ENCODE results near the gene DBF4.
"Not testable (repeated sequence)": the region's sequence is repeated elsewhere in the genome, so short reads cannot be mapped to it uniquely, and the experiment has no call there.

DBF4 gene

GRCh38 chr7:87876040-87876868, at the start of gene DBF4, which contains the start of gene SLC25A40:
Gene DBF4 (plus strand): TSS chr7:87876493. CDS start chr7:87876733, 240 bp downstream.
Gene SLC25A40 (minus strand): TSS chr7:87876360. CDS start chr7:87858727, 17,633 bp downstream.
- peak; percentile 96 for DNase-seq

- not testable (repeated sequence) for DNase-seq
Observed at GRCh38 chr7:87828383-87828782, 47.9 kb upstream of the DBF4 start.

GRCh38 chr7:87831097-87831496, 45.2 kb upstream of the DBF4 start:
- DNase-seq: no peak

- DNase-seq: no peak
Observed at GRCh38 chr7:87833130-87833529, 43.2 kb upstream of the DBF4 start.

GRCh38 chr7:87837597-87837996, 38.7 kb upstream of the DBF4 start:
- DNase-seq: peak; percentile 1

GRCh38 chr7:87850836-87851593, 25.3 kb upstream of the DBF4 start:
- no peak for DNase-seq

- DNase-seq: no peak
Observed at GRCh38 chr7:87852306-87852705, 24.0 kb upstream of the DBF4 start.

- no peak for DNase-seq
Observed at GRCh38 chr7:87853237-87853864, 22.9 kb upstream of the DBF4 start.

- DNase-seq: no peak
Observed at GRCh38 chr7:87858417-87859100, 17.7 kb upstream of the DBF4 start.

GRCh38 chr7:87866089-87866488, 10.2 kb upstream of the DBF4 start:
- no peak for DNase-seq

- not testable (repeated sequence) for DNase-seq
Observed at GRCh38 chr7:87866533-87866932, 9.8 kb upstream of the DBF4 start.

GRCh38 chr7:87870471-87870870, 5.8 kb upstream of the DBF4 start:
- no peak for DNase-seq

- no peak for DNase-seq
Observed at GRCh38 chr7:87872346-87872745, 3.9 kb upstream of the DBF4 start.

GRCh38 chr7:87873328-87873727, 3.0 kb upstream of the DBF4 start:
- not testable (repeated sequence) for DNase-seq

- DNase-seq: no peak
Observed at GRCh38 chr7:87874066-87874465, 2.2 kb upstream of the DBF4 start.

- peak; percentile 37 for DNase-seq
Observed at GRCh38 chr7:87875151-87876039, 898 bp upstream of the DBF4 start.

- peak; percentile 57 for DNase-seq
Observed at GRCh38 chr7:87876869-87877234, 559 bp downstream of the DBF4 start.

GRCh38 chr7:87877366-87878040, 1.2 kb downstream of the DBF4 start:
- no peak for DNase-seq

GRCh38 chr7:87878208-87878735, 2.0 kb downstream of the DBF4 start:
- DNase-seq: no peak

- no peak for DNase-seq
Observed at GRCh38 chr7:87882151-87882937, 6.1 kb downstream of the DBF4 start.

Data from COR-L47 (cell line).